Mucosa of descending colon (tissue), 3 donors: ENCODE results near the gene RAB27B. TPM values are rescaled to one million over a fixed set of nuclear protein-coding genes. Genes with fewer than 3 reads are reported as not detected.
A peak's percentile ranks its signal among the peaks of the same experiment; 100 is the strongest.

Experiments
- ATAC-seq: fragments of 200-7000 bp; cut with Tn5 transposase; one replicate; pipeline ENCODE4 v1.9.1; 2020; ENCODE audit warnings: mild to moderate bottlenecking, moderate library complexity
- DNase-seq, 3 donors: peaks; one replicate each; pipeline ENCODE4 v3.0.0-alpha.2; 2020
- H3K36me3 ChIP-seq: fragments of 200-600 bp; one replicate; pipeline ENCODE4 v1.8.0; 2021; ENCODE audit warnings: low read depth, mild to moderate bottlenecking
- H3K4me1 ChIP-seq: fragments of 200-600 bp; one replicate; pipeline ENCODE4 v1.8.0; 2021; ENCODE audit warnings: low read depth, mild to moderate bottlenecking
- H3K4me3 ChIP-seq: fragments of 200-600 bp; one replicate; pipeline ENCODE4 v1.8.0; 2021; ENCODE audit warnings: mild to moderate bottlenecking
- H3K9me3 ChIP-seq: fragments of 200-600 bp; one replicate; pipeline ENCODE4 v1.8.0; 2021; ENCODE audit warnings: mild to moderate bottlenecking
- intact Hi-C, 2 donors: fragments of 100-400 bp; cut with DNase I in 1 of 2; cut with micrococcal nuclease in 1 of 2; formaldehyde crosslinking; loops; one replicate each; pipeline versions ENCODE4 v1.11.0 to v1.11.1; 2022; cut with DNase I, micrococcal nuclease
- total RNA-seq, 3 donors: library from RNA; stranded (reverse); fragmentation: NEBNext Ultra II Directional in 2 of 3; extraction: Animal tissue kit (Norgen Biotek cat#: 25700) in 2 of 3; gene quantifications; one replicate each; pipeline versions ENCODE4 v1.2.1 to v1.2.4, GENCODE V29; 2021 to 2023
- TF ChIP-seq, protein P1 (sequence below): fragments of 200-600 bp; IDR thresholded peaks from one replicate; pipeline ENCODE4 v1.8.0; 2022; ENCODE audit warnings: antibody characterized with exemption, mild to moderate bottlenecking
- donor health status: DM: no; HTN: no; CAD: no; lungs with moderate emphysema.
- donor health status: DM: no; HTN: no; CAD: no.
- donor health status: DM: no; HTN: yes; CAD: no.

The RAB27B gene
- total RNA-seq, 3 donors from 2014 or later, result 3.3 to 14.9 (median 10.6) TPM

DNA sequence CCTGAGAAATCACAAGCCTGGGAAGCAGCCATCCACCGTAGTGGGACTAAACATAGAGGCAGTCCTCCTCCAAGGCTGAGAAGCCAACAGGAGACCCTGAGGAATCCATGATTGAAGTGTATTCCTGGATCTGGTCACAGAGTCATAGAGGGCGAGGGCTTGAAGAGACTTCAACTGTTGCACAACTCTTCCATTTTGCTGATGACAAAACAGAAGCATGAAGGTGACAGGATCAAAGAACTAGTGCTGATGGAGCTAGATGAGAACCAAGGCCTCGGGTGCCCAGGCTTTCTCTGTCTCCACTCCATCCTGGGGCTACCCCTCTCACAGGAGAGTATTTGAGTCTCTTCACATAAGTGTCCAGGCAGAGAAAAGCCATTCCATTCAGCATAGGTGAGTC, 30.1 kb upstream of the RAB27B start:
- ATAC-seq (no peak), DNase-seq (no peak)
- Histone ChIP-seq H3K4me1 (no peaks in the 10 kb centered on the region), H3K9me3 (no peaks in the 10 kb centered on the region), H3K4me3 (no peak overlapping the region), H3K36me3 (no peaks in the 10 kb centered on the region)
- intact Hi-C loops, result no loop called here
- TF ChIP-seq, protein P1, sequence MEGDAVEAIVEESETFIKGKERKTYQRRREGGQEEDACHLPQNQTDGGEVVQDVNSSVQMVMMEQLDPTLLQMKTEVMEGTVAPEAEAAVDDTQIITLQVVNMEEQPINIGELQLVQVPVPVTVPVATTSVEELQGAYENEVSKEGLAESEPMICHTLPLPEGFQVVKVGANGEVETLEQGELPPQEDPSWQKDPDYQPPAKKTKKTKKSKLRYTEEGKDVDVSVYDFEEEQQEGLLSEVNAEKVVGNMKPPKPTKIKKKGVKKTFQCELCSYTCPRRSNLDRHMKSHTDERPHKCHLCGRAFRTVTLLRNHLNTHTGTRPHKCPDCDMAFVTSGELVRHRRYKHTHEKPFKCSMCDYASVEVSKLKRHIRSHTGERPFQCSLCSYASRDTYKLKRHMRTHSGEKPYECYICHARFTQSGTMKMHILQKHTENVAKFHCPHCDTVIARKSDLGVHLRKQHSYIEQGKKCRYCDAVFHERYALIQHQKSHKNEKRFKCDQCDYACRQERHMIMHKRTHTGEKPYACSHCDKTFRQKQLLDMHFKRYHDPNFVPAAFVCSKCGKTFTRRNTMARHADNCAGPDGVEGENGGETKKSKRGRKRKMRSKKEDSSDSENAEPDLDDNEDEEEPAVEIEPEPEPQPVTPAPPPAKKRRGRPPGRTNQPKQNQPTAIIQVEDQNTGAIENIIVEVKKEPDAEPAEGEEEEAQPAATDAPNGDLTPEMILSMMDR, result no peak

DNA sequence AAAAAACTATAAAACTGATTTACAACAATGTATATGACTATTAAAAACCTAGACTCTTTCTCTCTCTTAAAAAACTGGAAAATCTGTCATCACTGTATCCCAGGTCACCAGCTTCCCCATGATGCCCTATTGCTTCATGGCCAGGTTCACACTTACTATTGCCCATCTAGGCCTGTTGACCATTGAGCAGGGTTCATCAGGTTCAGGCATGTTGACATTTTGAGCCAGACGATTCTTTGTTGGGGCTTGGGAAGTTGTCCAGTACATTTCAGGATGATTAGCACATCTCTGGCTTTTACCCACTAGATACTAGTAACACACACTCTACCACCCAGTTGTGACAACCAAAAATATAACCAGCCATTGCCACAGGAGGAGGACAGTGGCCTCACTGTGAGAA, 26.9 kb upstream of the RAB27B start:
- H3K9me3 ChIP-seq, result no peaks in the 10 kb centered on the region
- no peaks in the 10 kb centered on the region for H3K36me3 ChIP-seq
- DNase-seq (no peak), ATAC-seq (no peak)
- H3K4me3 ChIP-seq, result no peak overlapping the region
- intact Hi-C loops, result no loop called here
- TF ChIP-seq, protein P1, result no peak
- no peaks in the 10 kb centered on the region for H3K4me1 ChIP-seq

DNA sequence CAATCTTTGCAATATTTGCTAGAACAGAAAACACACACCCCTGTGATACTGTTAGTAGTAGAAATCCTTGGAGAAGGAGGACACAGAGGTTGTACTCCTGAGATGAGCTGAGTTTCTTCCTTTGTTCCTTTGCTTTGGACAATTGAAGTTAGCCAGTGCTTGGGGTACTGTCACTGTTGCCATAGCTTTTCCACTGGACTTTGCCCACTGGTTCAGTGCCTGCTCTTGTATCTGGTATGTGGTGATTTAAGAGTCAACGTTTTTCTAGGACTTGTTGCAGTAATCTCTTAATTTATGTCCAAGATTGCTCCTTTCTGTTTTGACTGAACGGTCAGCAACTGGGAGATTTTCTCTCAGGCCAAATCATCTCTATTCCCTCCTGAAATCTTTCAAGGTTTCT, 26.1 kb upstream of the RAB27B start:
- TF ChIP-seq, protein P1, result no peak
- no peaks in the 10 kb centered on the region for H3K9me3 ChIP-seq
- DNase-seq, result no peak
- H3K4me1 ChIP-seq, result no peaks in the 10 kb centered on the region
- no peaks in the 10 kb centered on the region for H3K36me3 ChIP-seq
- intact Hi-C loops, result no loop called here
- no peak for ATAC-seq
- H3K4me3 ChIP-seq, result no peak overlapping the region

DNA sequence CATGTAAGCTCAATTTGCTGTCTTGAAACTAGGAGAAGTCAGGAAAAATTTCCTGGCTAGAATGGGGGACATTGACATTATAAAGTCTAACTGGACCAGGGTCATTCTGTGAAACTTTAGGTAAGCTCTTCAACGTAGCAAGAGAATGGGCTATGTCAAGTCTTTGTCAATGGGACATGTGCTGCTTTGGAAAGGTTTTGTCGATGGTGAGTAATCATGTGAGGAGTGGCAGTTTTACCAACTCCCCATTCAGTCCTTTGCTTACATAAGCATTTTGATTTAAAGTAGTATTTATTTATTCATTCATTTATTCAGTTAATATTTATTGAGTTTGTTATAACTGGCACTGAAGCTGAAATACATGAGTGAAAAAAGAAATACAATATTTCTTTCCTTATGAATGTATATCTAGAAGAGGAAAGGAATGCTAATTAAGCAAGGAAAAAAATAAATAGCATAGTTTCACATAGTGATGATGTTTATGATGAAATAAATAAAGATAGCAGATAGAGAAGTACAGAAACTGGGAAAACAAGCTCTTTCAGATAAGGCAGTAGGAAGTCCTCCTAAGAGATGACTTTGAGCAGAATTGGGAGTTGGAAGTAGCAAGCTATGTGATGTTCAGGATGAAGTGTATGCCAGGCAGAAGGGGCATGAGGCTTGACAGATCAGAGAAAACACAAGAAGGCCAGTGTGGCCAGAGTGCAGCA, 25.4 kb upstream of the RAB27B start:
- Histone ChIP-seq H3K4me3 (no peak overlapping the region), H3K36me3 (no peaks in the 10 kb centered on the region), H3K9me3 (no peaks in the 10 kb centered on the region), H3K4me1 (no peaks in the 10 kb centered on the region)
- ATAC-seq (no peak), DNase-seq (no peak)
- intact Hi-C loops, result no loop called here
- TF ChIP-seq, protein P1, result no peak

DNA sequence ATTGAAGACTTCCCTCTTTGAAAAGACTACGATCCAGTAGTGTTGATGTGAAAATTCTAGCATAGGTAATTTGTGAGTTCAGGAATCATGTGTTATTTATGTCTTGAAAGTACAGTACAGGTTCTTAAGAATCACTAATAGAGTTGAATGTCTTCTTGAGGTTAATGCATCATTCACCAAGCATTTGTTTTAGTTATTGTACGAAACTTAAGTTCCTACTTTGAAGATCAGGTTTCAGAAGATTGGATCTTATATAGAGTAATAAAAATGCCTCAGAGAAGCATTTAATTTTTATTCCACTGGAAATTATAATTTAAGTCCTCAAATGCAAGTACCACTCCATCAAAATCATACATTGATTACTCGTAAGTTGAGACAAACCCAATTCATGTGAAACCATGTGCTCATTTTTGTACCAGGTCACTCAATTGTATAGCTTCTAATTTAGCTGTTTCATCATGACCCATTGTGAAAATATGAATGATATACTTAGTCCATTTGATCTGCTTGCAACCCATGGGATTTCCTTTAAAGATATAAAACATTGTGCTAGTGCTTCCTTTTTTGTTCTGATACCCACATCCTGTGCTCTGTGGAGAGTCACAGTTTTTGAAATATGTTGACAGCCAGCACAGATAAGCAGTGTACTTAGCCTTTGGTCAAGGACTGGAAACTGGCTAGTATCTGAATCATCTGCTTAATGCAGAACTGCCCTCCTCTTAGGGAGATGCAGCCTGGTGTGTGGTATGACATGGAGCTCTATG, 22.5 kb upstream of the RAB27B start:
- Histone ChIP-seq H3K4me3 (no peak overlapping the region), H3K4me1 (no peaks in the 10 kb centered on the region), H3K9me3 (no peaks in the 10 kb centered on the region), H3K36me3 (no peaks in the 10 kb centered on the region)
- ATAC-seq (peak; percentile 29), DNase-seq (no peak)
- TF ChIP-seq, protein P1, result no peak
- intact Hi-C loops, result no loop called here
